ENCODE data around the gene MYO1E. TPM values are rescaled to one million over a fixed set of nuclear protein-coding genes. Genes with fewer than 3 reads are reported as not detected.

MYO1E gene
- total and polyA plus RNA-seq, 4 donors = 6.7 to 70.9 (median 21.6) TPM

DNA sequence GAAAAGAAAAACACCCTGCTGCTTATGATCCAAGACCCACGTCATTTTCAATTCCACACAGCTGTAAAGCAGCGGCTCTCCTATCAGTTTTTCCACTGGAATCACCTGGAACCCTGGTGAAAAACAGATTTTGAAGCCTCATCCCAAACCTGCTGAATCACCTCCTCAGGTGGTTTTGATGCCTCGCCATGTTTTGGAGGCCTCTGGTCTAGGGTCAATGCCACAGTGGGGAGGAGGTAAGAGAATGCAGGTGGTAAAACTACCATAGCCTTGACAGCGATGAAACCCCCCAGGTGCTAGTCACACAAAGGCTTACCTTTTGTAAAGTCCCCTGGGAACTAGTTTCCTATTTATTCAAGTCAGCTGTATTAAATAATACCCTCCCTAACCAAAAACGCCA, 24.8 kb downstream of the MYO1E start:
- Histone ChIP-seq H3K9me3 (ENCODE audit: control insufficient read depth in 4 of 4, low read length in 3 of 4) (no peaks in the 10 kb centered on the region), H3K36me3 (ENCODE audit: control insufficient read depth in 4 of 4, insufficient read depth in 3 of 4, low read depth in 1 of 4, low read length in 3 of 4) (no peaks in the 10 kb centered on the region), H3K9ac (ENCODE audit: low read depth in 1 of 2, low read length in 2 of 2) (no peak overlapping the region), H3K27me3 (ENCODE audit: control insufficient read depth in 4 of 4, insufficient read depth in 4 of 4, low read length in 3 of 4) (no peaks in the 10 kb centered on the region), H3K27ac (ENCODE audit: low read depth in 1 of 2, low read length in 2 of 2) (no peak overlapping the region), H3K4me3 (ENCODE audit: low read depth in 1 of 3, low read length in 3 of 3) (no peak overlapping the region), H3K4me1 (ENCODE audit: control insufficient read depth in 4 of 4, insufficient read depth in 4 of 4, low read length in 3 of 4) (peaks cover 0 to 11% (median under 1%) of the 10 kb centered on the region in 4 donors)
- DNase-seq (ENCODE audit: low spot score) = no peak
- 92% methylated on average over 5 of the region's 5 CpGs for WGBS
- TF ChIP-seq, protein P1, sequence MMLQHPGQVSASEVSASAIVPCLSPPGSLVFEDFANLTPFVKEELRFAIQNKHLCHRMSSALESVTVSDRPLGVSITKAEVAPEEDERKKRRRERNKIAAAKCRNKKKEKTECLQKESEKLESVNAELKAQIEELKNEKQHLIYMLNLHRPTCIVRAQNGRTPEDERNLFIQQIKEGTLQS (IDR thresholded peaks at IDR 0.05) = no peak
- TF ChIP-seq YY1 (IDR thresholded peaks at IDR 0.05) = no peak
- TF ChIP-seq, protein P2, sequence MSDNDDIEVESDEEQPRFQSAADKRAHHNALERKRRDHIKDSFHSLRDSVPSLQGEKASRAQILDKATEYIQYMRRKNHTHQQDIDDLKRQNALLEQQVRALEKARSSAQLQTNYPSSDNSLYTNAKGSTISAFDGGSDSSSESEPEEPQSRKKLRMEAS (IDR thresholded peaks at IDR 0.05) = no peak

DNA sequence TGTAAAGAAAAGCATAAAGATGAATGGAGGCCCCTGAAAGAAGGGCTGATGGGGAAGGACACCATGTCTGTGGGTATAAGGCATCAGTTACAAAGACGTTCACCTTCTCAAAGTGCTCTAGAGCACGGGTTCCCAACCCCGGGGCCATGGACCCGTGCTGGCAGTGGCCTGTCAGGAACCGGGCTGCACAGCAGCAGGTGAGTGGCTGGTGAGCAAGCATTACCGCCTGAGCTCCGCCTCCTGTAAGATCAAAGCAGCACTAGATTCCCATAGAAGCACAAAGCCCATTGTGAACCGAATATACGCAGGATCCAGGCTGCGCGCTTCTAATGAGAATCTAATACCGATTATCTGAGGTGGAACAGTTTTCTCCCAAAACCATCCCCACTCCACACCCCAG, 25.7 kb downstream of the MYO1E start:
- H3K9me3 ChIP-seq (ENCODE audit: control insufficient read depth in 4 of 4, low read length in 3 of 4) = no peaks in the 10 kb centered on the region
- H3K4me3 ChIP-seq (ENCODE audit: low read depth in 1 of 3, low read length in 3 of 3) = no peak overlapping the region
- 90% methylated on average over 12 of the region's 12 CpGs for WGBS
- H3K36me3 ChIP-seq (ENCODE audit: control insufficient read depth in 4 of 4, insufficient read depth in 3 of 4, low read depth in 1 of 4, low read length in 3 of 4) = no peaks in the 10 kb centered on the region
- H3K9ac ChIP-seq (ENCODE audit: low read depth in 1 of 2, low read length in 2 of 2) = no peak overlapping the region
- no peaks in the 10 kb centered on the region for H3K27me3 ChIP-seq (ENCODE audit: control insufficient read depth in 4 of 4, insufficient read depth in 4 of 4, low read length in 3 of 4)
- no peak for TF ChIP-seq HNF4G (IDR thresholded peaks at IDR 0.05)
- TF ChIP-seq GABPA (IDR thresholded peaks at IDR 0.05 in 1 of 2, conservative IDR thresholded peaks at IDR 0.05 in 1 of 2) = no peak
- no peak for TF ChIP-seq RXRA (IDR thresholded peaks at IDR 0.05)
- TF ChIP-seq TAF1 (conservative IDR thresholded peaks at IDR 0.05) = no peak
- TF ChIP-seq, protein P3, sequence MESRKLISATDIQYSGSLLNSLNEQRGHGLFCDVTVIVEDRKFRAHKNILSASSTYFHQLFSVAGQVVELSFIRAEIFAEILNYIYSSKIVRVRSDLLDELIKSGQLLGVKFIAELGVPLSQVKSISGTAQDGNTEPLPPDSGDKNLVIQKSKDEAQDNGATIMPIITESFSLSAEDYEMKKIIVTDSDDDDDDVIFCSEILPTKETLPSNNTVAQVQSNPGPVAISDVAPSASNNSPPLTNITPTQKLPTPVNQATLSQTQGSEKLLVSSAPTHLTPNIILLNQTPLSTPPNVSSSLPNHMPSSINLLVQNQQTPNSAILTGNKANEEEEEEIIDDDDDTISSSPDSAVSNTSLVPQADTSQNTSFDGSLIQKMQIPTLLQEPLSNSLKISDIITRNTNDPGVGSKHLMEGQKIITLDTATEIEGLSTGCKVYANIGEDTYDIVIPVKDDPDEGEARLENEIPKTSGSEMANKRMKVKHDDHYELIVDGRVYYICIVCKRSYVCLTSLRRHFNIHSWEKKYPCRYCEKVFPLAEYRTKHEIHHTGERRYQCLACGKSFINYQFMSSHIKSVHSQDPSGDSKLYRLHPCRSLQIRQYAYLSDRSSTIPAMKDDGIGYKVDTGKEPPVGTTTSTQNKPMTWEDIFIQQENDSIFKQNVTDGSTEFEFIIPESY (IDR thresholded peaks at IDR 0.05) = no peak
- TF ChIP-seq FOXA2 (IDR thresholded peaks at IDR 0.05) = no peak
- TF ChIP-seq, protein P2 (IDR thresholded peaks at IDR 0.05) = no peak
- TF ChIP-seq EGR1 (IDR thresholded peaks at IDR 0.05; ENCODE audit: low read depth in 2 of 2) = no peak
- TF ChIP-seq RAD21 (IDR thresholded peaks at IDR 0.05) = no peak
- no peak for TF ChIP-seq FOXA1 (IDR thresholded peaks at IDR 0.05)
- no peak for TF ChIP-seq YY1 (IDR thresholded peaks at IDR 0.05)
- TF ChIP-seq, protein P4, sequence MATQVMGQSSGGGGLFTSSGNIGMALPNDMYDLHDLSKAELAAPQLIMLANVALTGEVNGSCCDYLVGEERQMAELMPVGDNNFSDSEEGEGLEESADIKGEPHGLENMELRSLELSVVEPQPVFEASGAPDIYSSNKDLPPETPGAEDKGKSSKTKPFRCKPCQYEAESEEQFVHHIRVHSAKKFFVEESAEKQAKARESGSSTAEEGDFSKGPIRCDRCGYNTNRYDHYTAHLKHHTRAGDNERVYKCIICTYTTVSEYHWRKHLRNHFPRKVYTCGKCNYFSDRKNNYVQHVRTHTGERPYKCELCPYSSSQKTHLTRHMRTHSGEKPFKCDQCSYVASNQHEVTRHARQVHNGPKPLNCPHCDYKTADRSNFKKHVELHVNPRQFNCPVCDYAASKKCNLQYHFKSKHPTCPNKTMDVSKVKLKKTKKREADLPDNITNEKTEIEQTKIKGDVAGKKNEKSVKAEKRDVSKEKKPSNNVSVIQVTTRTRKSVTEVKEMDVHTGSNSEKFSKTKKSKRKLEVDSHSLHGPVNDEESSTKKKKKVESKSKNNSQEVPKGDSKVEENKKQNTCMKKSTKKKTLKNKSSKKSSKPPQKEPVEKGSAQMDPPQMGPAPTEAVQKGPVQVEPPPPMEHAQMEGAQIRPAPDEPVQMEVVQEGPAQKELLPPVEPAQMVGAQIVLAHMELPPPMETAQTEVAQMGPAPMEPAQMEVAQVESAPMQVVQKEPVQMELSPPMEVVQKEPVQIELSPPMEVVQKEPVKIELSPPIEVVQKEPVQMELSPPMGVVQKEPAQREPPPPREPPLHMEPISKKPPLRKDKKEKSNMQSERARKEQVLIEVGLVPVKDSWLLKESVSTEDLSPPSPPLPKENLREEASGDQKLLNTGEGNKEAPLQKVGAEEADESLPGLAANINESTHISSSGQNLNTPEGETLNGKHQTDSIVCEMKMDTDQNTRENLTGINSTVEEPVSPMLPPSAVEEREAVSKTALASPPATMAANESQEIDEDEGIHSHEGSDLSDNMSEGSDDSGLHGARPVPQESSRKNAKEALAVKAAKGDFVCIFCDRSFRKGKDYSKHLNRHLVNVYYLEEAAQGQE (IDR thresholded peaks at IDR 0.05) = no peak
- DNase-seq (ENCODE audit: low spot score) = no peak
- peaks cover 0 to 8% (median under 1%) of the 10 kb centered on the region in 4 donors for H3K4me1 ChIP-seq (ENCODE audit: control insufficient read depth in 4 of 4, insufficient read depth in 4 of 4, low read length in 3 of 4)
- no peak overlapping the region for H3K27ac ChIP-seq (ENCODE audit: low read depth in 1 of 2, low read length in 2 of 2)

Data from liver (tissue), 9 donors.